Fibroblast of lung (primary cell): ENCODE measurements around the gene CCDC148. TPM values are rescaled to one million over a fixed set of nuclear protein-coding genes. Genes with fewer than 3 reads are reported as not detected.

Experiments used
- DNase-seq, 2 donors: peaks; one replicate each; pipeline versions ENCODE4 v3.0.0 to v3.0.0-alpha.2; 2010; ENCODE audit warnings: low read depth in 2 of 2
- H2AFZ ChIP-seq: 2 replicates; pipeline ENCODE4 v1.5.1; 2012; ENCODE audit warnings: low read length, control low read depth, inconsistent platforms
- H3K27ac ChIP-seq: 2 replicates; pipeline ENCODE4 v1.5.1; 2011; ENCODE audit warnings: low read length, control low read depth; ENCODE audit not compliant: insufficient read depth
- H3K27me3 ChIP-seq: 2 replicates; pipeline ENCODE4 v1.5.1; 2011; ENCODE audit warnings: mild to moderate bottlenecking, low read length; ENCODE audit not compliant: control insufficient read depth, insufficient read depth
- H3K36me3 ChIP-seq: 2 replicates; pipeline ENCODE4 v1.5.1; 2011; ENCODE audit warnings: low read length; ENCODE audit not compliant: control insufficient read depth, insufficient read depth
- H3K4me1 ChIP-seq: 2 replicates; pipeline ENCODE4 v1.5.1; 2011; ENCODE audit warnings: low read length; ENCODE audit not compliant: control insufficient read depth, insufficient read depth; ENCODE audit errors: extremely low read depth
- H3K4me2 ChIP-seq: 2 replicates; pipeline ENCODE4 v1.5.1; 2011; ENCODE audit warnings: low read length, control low read depth; ENCODE audit not compliant: insufficient read depth; ENCODE audit errors: extremely low read depth
- H3K4me3 ChIP-seq, 4 experiments: fragments of 200-600 bp in 1 of 4; sonication (generic) in 1 of 4; replicated peaks in 1 of 4; 2 replicates each; pipeline ENCODE4 v1.5.1; 2011 to 2016; ENCODE audit warnings: low read length in 4 of 4, low read depth in 3 of 4, mild to moderate bottlenecking in 3 of 4, control low read depth in 2 of 4, inconsistent platforms in 1 of 4, mixed read lengths in 1 of 4; ENCODE audit not compliant: insufficient read depth in 1 of 4; ENCODE audit errors: control extremely low read depth in 1 of 4
- H3K79me2 ChIP-seq: 2 replicates; pipeline ENCODE4 v1.5.1; 2012; ENCODE audit warnings: mild to moderate bottlenecking, low read length, inconsistent platforms; ENCODE audit not compliant: control insufficient read depth, insufficient read depth
- H3K9ac ChIP-seq: 2 replicates; pipeline ENCODE4 v1.5.1; 2011; ENCODE audit warnings: mild to moderate bottlenecking, low read length, control low read depth; ENCODE audit not compliant: insufficient read depth
- H3K9me3 ChIP-seq: 2 replicates; pipeline ENCODE4 v1.5.1; 2012; ENCODE audit warnings: low read depth, low read length; ENCODE audit not compliant: control insufficient read depth, insufficient read depth
- H4K20me1 ChIP-seq: 2 replicates; pipeline ENCODE4 v1.5.1; 2011; ENCODE audit warnings: low read length; ENCODE audit not compliant: control insufficient read depth, insufficient read depth; ENCODE audit errors: extremely low read depth
- CTCF ChIP-seq, 2 donors: IDR thresholded peaks in 1 of 2; conservative IDR thresholded peaks in 1 of 2; 1 replicate in 1 of 2; 2 replicates in 1 of 2; pipeline ENCODE4 v1.5.1; 2011 to 2012; ENCODE audit warnings: low read length in 2 of 2, control low read depth in 1 of 2, inconsistent platforms in 1 of 2, low read depth in 1 of 2, mild to moderate bottlenecking in 1 of 2
- EZH2 ChIP-seq: IDR thresholded peaks from 2 replicates; pipeline ENCODE4 v1.5.1; 2012; ENCODE audit warnings: low read length, control low read depth, mild to moderate bottlenecking; ENCODE audit errors: missing control alignments
- polyA plus RNA-seq, 2 donors: library from polyadenylated mRNA; depleted of rRNA in 1 of 2; stranded (reverse) in 1 of 2; unstranded in 1 of 2; fragments of >200 nt; gene quantifications; 2 replicates each; pipeline ENCODE4 v1.2.1, GENCODE V29; 2011 to 2012; ENCODE audit warnings: missing spikeins in 1 of 2
- total RNA-seq: library from RNA; depleted of rRNA; stranded (reverse); fragments of >200 nt; gene quantifications from 2 replicates; pipeline ENCODE4 v1.2.1, GENCODE V29; 2014

CCDC148 gene
- total and polyA plus RNA-seq, 2 donors (not counting 1 experiment from before 2014, with no cell fraction given), result 1.2 TPM

DNA sequence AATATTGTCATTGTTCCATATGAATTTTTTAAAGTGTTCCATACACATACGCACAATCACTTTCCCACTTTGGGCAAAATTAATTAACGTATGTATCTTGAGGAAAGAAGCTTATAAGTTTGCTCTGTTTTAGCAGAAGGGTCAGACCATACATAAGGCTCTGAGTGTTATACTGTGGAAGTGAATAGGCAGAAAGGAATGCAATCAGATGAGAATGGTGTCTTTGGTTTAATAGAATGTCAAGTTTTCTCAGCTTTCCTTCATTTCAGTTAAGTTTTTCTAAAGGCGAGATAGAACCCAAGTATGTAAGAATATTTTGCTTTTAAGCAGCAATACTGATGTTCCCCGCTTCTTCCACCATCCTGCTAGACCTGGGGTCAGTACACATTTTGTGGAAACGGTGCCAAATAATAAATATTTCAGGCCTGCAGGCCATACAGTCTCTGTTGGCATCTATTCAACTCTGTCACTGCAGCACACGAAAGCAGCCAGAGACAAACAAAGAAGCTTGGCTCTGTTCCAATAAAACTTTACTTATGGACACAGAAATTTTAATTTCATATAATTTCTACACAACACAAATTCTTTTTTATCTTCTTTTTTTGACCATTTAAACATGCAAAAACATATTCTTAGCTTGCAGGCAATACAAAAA lies 254.3 kb downstream of the CCDC148 start:
- no peak for TF ChIP-seq CTCF (conservative IDR thresholded peaks at IDR 0.05 in 1 of 2, IDR thresholded peaks at IDR 0.05 in 1 of 2; ENCODE audit: low read depth in 1 of 2, low read length in 2 of 2)
- no peak for TF ChIP-seq EZH2
- H3K4me2 ChIP-seq, result no peak overlapping the region
- H3K4me1 ChIP-seq, result no peaks in the 10 kb centered on the region
- no peak overlapping the region for H2AFZ ChIP-seq
- no peak overlapping the region for H3K4me3 ChIP-seq
- no peak overlapping the region for H3K27ac ChIP-seq
- no peak overlapping the region for H3K9ac ChIP-seq
- H3K79me2 ChIP-seq, result no peaks in the 10 kb centered on the region
- no peaks in the 10 kb centered on the region for H3K9me3 ChIP-seq
- H3K36me3 ChIP-seq, result no peaks in the 10 kb centered on the region
- DNase-seq, result peak; percentile 23 to 42
- no peaks in the 10 kb centered on the region for H4K20me1 ChIP-seq
- no peaks in the 10 kb centered on the region for H3K27me3 ChIP-seq

GRCh38 chr2:158199928-158200650 lies 256.5 kb downstream of the CCDC148 start:
- no peak for TF ChIP-seq CTCF (conservative IDR thresholded peaks at IDR 0.05 in 1 of 2, IDR thresholded peaks at IDR 0.05 in 1 of 2; ENCODE audit: low read depth in 1 of 2, low read length in 2 of 2)
- TF ChIP-seq EZH2, result no peak
- H4K20me1 ChIP-seq, result no peaks in the 10 kb centered on the region
- no peak overlapping the region for H3K4me3 ChIP-seq
- no peak overlapping the region for H3K4me2 ChIP-seq
- DNase-seq, result no peak
- H3K27me3 ChIP-seq, result no peaks in the 10 kb centered on the region
- H3K9ac ChIP-seq, result no peak overlapping the region
- H3K36me3 ChIP-seq, result no peaks in the 10 kb centered on the region
- H2AFZ ChIP-seq, result no peak overlapping the region
- H3K4me1 ChIP-seq, result no peaks in the 10 kb centered on the region
- H3K9me3 ChIP-seq, result no peaks in the 10 kb centered on the region
- no peaks in the 10 kb centered on the region for H3K79me2 ChIP-seq
- H3K27ac ChIP-seq, result no peak overlapping the region

DNA sequence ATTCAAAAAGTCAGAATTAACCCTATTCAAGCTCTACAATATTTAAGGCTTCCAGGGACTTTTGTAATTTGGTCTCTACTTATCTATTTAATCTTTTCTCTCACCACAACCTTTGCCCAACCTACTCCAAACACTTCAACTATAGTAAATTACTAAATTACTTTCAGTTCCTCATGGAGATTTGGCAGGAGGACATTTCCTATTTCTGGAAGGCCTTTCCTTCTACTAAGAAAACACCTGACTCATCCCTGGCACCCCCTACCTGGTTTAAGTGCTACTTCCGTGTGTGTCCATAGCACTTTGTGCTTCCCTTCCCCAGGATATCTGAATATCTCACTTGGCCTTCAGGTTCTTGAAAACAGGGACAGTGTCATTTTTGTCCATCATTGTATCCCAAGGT lies 258.6 kb downstream of the CCDC148 start:
- Histone ChIP-seq H3K27ac (no peak overlapping the region), H3K9me3 (no peaks in the 10 kb centered on the region), H2AFZ (no peak overlapping the region), H3K79me2 (no peaks in the 10 kb centered on the region), H3K9ac (no peak overlapping the region), H4K20me1 (no peaks in the 10 kb centered on the region), H3K4me3 (no peak overlapping the region), H3K27me3 (no peaks in the 10 kb centered on the region), H3K4me2 (no peak overlapping the region), H3K36me3 (no peaks in the 10 kb centered on the region), H3K4me1 (no peaks in the 10 kb centered on the region)
- no peak for TF ChIP-seq EZH2
- no peak for TF ChIP-seq CTCF (conservative IDR thresholded peaks at IDR 0.05 in 1 of 2, IDR thresholded peaks at IDR 0.05 in 1 of 2; ENCODE audit: low read depth in 1 of 2, low read length in 2 of 2)
- no peak for DNase-seq
